GM12892 (cell line): Measurements from ENCODE around the gene PARP1.

Experiments used
- POLR2A ChIP-seq: IDR thresholded peaks from 2 replicates; pipeline ENCODE4 v1.6.1; 2011; ENCODE audit warnings: low read depth, low read length, control low read depth
- POLR2AphosphoS5 ChIP-seq: IDR thresholded peaks from 2 replicates; pipeline ENCODE4 v1.6.1; 2011; ENCODE audit warnings: low read depth, low read length, control low read depth
- TAF1 ChIP-seq: IDR thresholded peaks from 2 replicates; pipeline ENCODE4 v1.6.1; 2011; ENCODE audit warnings: low read depth, mild to moderate bottlenecking, control low read depth, low read length, borderline replicate concordance

DNA sequence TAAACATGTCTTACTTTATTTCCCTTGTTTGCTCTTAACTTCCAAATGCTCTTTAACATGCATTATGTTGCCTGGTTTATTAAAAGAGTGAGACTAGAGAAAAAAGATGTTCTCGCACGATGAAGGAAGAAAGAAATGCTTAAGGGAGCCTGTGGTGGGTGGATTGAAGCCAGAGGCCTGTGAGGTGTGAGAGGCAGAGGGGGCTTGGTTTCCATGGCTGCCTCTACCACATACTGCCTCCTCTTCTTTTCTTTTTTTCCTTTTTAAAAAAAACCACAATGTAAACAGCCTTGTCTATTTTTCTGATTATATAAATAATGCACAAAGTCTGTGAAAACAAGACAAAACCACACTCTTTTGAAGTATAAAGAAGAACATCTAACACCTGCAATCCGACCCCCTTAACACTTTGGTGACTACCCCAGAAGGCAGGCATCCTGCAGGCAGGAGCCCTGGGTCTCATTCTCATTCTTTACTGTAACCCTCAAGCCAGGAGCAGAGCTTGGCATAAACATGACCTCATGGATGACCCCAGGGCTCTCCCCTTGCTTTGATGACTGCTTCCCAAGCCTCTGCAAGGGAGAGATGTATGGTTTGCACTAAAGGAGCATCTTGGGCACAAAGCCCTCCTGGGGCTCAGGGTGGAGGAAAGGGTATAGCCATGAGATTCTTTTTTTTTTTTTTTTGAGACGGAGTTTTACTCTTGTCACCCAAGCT lies 10.1 kb upstream of the PARP1 start:
- TF ChIP-seq TAF1 (no peak), POLR2A (no peak), POLR2AphosphoS5 (no peak)
